ENCODE measurements around the gene IMMP2L.

GRCh38 chr7:110767550-110768110, 794.7 kb downstream of the IMMP2L start:
- TF ChIP-seq HMGXB4 (CRISPR knock-in tag; IDR thresholded peaks at IDR 0.05) (no peak), ZNF416 (CRISPR knock-in tag; IDR thresholded peaks at IDR 0.05) (no peak), TEAD1 (CRISPR knock-in tag; IDR thresholded peaks at IDR 0.05) (no peak)

All from WTC11 (cell line).